K562 (cell line): Measurements from ENCODE around the gene A1BG. TPM values are rescaled to one million over a fixed set of nuclear protein-coding genes. Genes with fewer than 3 reads are reported as not detected.
A peak's percentile ranks its signal among the peaks of the same experiment; 100 is the strongest.

ENCODE experiments used
- ARID1B ChIP-seq: fragments of 450-650 bp; IDR thresholded peaks from 2 replicates; pipeline ENCODE4 v1.6.1; 2016; ENCODE audit warnings: antibody characterized with exemption, mild to moderate bottlenecking, inconsistent platforms
- CSDE1 ChIP-seq, 2 experiments: fragments of 450-650 bp; IDR thresholded peaks; 2 replicates each; pipeline ENCODE4 v1.6.1; 2016; ENCODE audit warnings: mild to moderate bottlenecking in 1 of 2
- DDX20 ChIP-seq: fragments of 450-650 bp; IDR thresholded peaks from 2 replicates; pipeline ENCODE4 v1.6.1; 2016; ENCODE audit warnings: missing genetic modification characterization, low read depth, mild to moderate bottlenecking, missing compliant biosample characterization, moderate library complexity
- HDAC2 ChIP-seq: fragments of 450-650 bp; IDR thresholded peaks from 2 replicates; pipeline ENCODE4 v1.6.1; 2016; ENCODE audit warnings: mild to moderate bottlenecking
- HDGF ChIP-seq: fragments of 450-650 bp; IDR thresholded peaks from 2 replicates; pipeline ENCODE4 v1.6.1; 2016
- KDM5B ChIP-seq: fragments of 200-600 bp; sonication (generic); IDR thresholded peaks from 2 replicates; pipeline ENCODE4 v1.6.1; 2012; ENCODE audit warnings: low read depth, mild to moderate bottlenecking, moderate library complexity, low read length, control low read depth, inconsistent platforms; ENCODE audit not compliant: insufficient replicate concordance
- MAFK ChIP-seq: IDR thresholded peaks from 2 replicates; pipeline ENCODE4 v1.6.1; 2011; ENCODE audit warnings: low read length, improper control_type of control experiment
- MYC ChIP-seq, 2 experiments: fragments of 250-450 bp in 1 of 2; sonication (Bioruptor Pico) in 1 of 2; IDR thresholded peaks; 2 replicates each; pipeline versions ENCODE4 v1.5.1 to v1.6.1; 2012 to 2021; ENCODE audit warnings: low read depth in 2 of 2, borderline replicate concordance in 1 of 2, improper control_type of control experiment in 1 of 2, low read length in 1 of 2, mild to moderate bottlenecking in 1 of 2, moderate library complexity in 1 of 2
- PHF8 ChIP-seq: fragments of 200-600 bp; sonication (generic); IDR thresholded peaks from 2 replicates; pipeline ENCODE4 v1.6.1; 2012; ENCODE audit warnings: mixed run types, mild to moderate bottlenecking, inconsistent platforms, low read length, moderate library complexity, borderline replicate concordance
- RERE ChIP-seq: sonication (generic); formaldehyde crosslinking; IDR thresholded peaks from 2 replicates; pipeline ENCODE4 v1.8.0; 2023; ENCODE audit warnings: missing genetic modification reagents, mild to moderate bottlenecking, borderline replicate concordance
- RHOXF2B ChIP-seq: fragments of 250-450 bp; sonication (Bioruptor Pico); conservative IDR thresholded peaks from 2 replicates; pipeline ENCODE4 v1.5.1; 2021
- SAFB2 ChIP-seq: fragments of 200-400 bp; formaldehyde crosslinking; IDR thresholded peaks from 2 replicates; pipeline ENCODE4 v1.6.1; 2018; ENCODE audit warnings: borderline replicate concordance, low read length, low read depth, moderate library complexity; ENCODE audit not compliant: severe bottlenecking
- SRF ChIP-seq, 2 experiments: fragments of 250-450, 450-650 bp in 1 of 2; sonication (Bioruptor Pico) in 1 of 2; sonication (generic) in 1 of 2; formaldehyde crosslinking; IDR thresholded peaks; 2 replicates each; pipeline versions ENCODE4 v1.5.0 to v1.5.1; 2020 to 2022; ENCODE audit warnings: mild to moderate bottlenecking in 1 of 2, missing genetic modification reagents in 1 of 2
- THRAP3 ChIP-seq: fragments of 450-650 bp; IDR thresholded peaks from 2 replicates; pipeline ENCODE4 v1.6.1; 2016; ENCODE audit warnings: mild to moderate bottlenecking, inconsistent platforms, borderline replicate concordance
- XRCC3 ChIP-seq: fragments of 450-650 bp; IDR thresholded peaks from 2 replicates; pipeline ENCODE4 v1.6.1; 2017; ENCODE audit warnings: mild to moderate bottlenecking, moderate library complexity
- ZNF239 ChIP-seq: fragments of 250-450 bp; sonication (Bioruptor Pico); IDR thresholded peaks from 2 replicates; pipeline ENCODE4 v1.4.0; 2020; ENCODE audit warnings: mild to moderate bottlenecking
- polyA plus RNA-seq, 8 experiments: library from polyadenylated mRNA; depleted of rRNA in 4 of 8; stranded (reverse) in 5 of 8; unstranded in 3 of 8; fragments of >200 nt; fragmentation: Nextera tagmentation in 2 of 8; fragmentation: Illumina TruSeq in 1 of 8; extraction: Ambion mirVana in 2 of 8; extraction: Trizol in 1 of 8; gene quantifications; 2 replicates each; pipeline versions ENCODE4 v1.2.1 to v1.2.3, GENCODE V29; 2011 to 2014; ENCODE audit warnings: inconsistent platforms in 1 of 8, missing spikeins in 1 of 8
- total RNA-seq, 7 experiments: library from RNA; depleted of rRNA in 6 of 7; stranded (reverse); fragments of >200 nt in 6 of 7; fragmentation: Illumina TruSeq in 2 of 7; extraction: Trizol in 2 of 7; gene quantifications; 2 replicates each; pipeline versions ENCODE4 v1.2.1 to v1.2.3, GENCODE V29; 2011 to 2021; ENCODE audit warnings: low replicate concordance in 1 of 7
- TF ChIP-seq, protein P1 (sequence below): fragments of 250-450 bp; sonication (Bioruptor Pico); IDR thresholded peaks from 2 replicates; pipeline ENCODE4 v1.8.0; 2021; ENCODE audit warnings: moderate library complexity, mild to moderate bottlenecking, inconsistent platforms
- TF ChIP-seq, protein P2 (sequence below), 3 experiments: IDR thresholded peaks in 2 of 3; conservative IDR thresholded peaks in 1 of 3; 2 replicates each; pipeline ENCODE4 v1.5.1; 2011 to 2012; ENCODE audit warnings: low read length in 3 of 3, mild to moderate bottlenecking in 3 of 3, control low read depth in 2 of 3, improper control_type of control experiment in 1 of 3, inconsistent platforms in 1 of 3, low read depth in 1 of 3, mixed read lengths in 1 of 3, moderate library complexity in 1 of 3; ENCODE audit not compliant: insufficient read depth in 2 of 3

The A1BG gene
- total and polyA plus RNA-seq, 9 of the 15 experiments (the other 6 are each of a cell fraction or from before 2014, with no cell fraction given), result 0.10 to 19.8 (median 2.6) TPM

GRCh38 chr19:58380037-58380661 lies 26.9 kb upstream of the A1BG start (continued):
- TF ChIP-seq, protein P1, sequence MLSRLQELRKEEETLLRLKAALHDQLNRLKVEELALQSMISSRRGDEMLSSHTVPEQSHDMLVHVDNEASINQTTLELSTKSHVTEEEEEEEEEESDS (CRISPR knock-in tag), result no peak
- TF ChIP-seq PHF8 (peak; percentile 61; the same call in 1 of the 2 replicates), DDX20 (tag) (no peak), ZNF239 (CRISPR knock-in tag) (no peak), KDM5B (peak; percentile 57), RERE (no peak), SAFB2 (no peak), THRAP3 (peak; percentile 56; the same call in 1 of the 2 replicates), CSDE1 (IDR thresholded peaks at IDR 0.05) (no peak), MAFK (no peak), SRF (CRISPR knock-in tag; IDR thresholded peaks at IDR 0.05) (peak in 1 of 2 experiments; percentile 24; a peak in 1 of 4 replicates), HDAC2 (0 out of 2 replicates have a peak, but pooled peaks have one; percentile 15), XRCC3 (no peak), ARID1B (0 out of 2 replicates have a peak, but pooled peaks have one; percentile 35), HDGF (peak; percentile 84), MYC (IDR thresholded peaks at IDR 0.05; ENCODE audit: low read depth, low read length) (no peak), MYC (CRISPR knock-in tag; IDR thresholded peaks at IDR 0.05; ENCODE audit: borderline replicate concordance, low read depth) (peak; percentile 73; the same call in 1 of the 2 replicates), RHOXF2B (CRISPR knock-in tag) (no peak)
- TF ChIP-seq, protein P2, sequence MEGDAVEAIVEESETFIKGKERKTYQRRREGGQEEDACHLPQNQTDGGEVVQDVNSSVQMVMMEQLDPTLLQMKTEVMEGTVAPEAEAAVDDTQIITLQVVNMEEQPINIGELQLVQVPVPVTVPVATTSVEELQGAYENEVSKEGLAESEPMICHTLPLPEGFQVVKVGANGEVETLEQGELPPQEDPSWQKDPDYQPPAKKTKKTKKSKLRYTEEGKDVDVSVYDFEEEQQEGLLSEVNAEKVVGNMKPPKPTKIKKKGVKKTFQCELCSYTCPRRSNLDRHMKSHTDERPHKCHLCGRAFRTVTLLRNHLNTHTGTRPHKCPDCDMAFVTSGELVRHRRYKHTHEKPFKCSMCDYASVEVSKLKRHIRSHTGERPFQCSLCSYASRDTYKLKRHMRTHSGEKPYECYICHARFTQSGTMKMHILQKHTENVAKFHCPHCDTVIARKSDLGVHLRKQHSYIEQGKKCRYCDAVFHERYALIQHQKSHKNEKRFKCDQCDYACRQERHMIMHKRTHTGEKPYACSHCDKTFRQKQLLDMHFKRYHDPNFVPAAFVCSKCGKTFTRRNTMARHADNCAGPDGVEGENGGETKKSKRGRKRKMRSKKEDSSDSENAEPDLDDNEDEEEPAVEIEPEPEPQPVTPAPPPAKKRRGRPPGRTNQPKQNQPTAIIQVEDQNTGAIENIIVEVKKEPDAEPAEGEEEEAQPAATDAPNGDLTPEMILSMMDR (IDR thresholded peaks at IDR 0.05 in 2 of 3, conservative IDR thresholded peaks at IDR 0.05 in 1 of 3; ENCODE audit: insufficient read depth in 2 of 3, low read depth in 1 of 3, low read length in 3 of 3), result 0 out of 6 replicates have a peak, but pooled peaks of 2 of the 3 experiments have one; percentile 7
